HepG2 (cell line): ENCODE data around the gene RHD. TPM values are rescaled to one million over a fixed set of nuclear protein-coding genes. Genes with fewer than 3 reads are reported as not detected.

Experiments
- BHLHE40 ChIP-seq: IDR thresholded peaks from 2 replicates; pipeline ENCODE4 v1.6.1; 2011; ENCODE audit warnings: low read length, improper control_type of control experiment
- DRAP1 ChIP-seq: IDR thresholded peaks from 2 replicates; pipeline ENCODE4 v1.6.1; 2016; ENCODE audit warnings: missing genetic modification reagents, missing compliant biosample characterization
- E2F2 ChIP-seq: sonication (generic); formaldehyde crosslinking; IDR thresholded peaks from 2 replicates; pipeline ENCODE4 v1.4.0; 2020; ENCODE audit warnings: missing genetic modification reagents, borderline replicate concordance
- EED ChIP-seq: sonication (generic); formaldehyde crosslinking; IDR thresholded peaks from 2 replicates; pipeline ENCODE4 v1.5.0; 2020; ENCODE audit warnings: mild to moderate bottlenecking, missing genetic modification reagents
- FOXK1 ChIP-seq: sonication (generic); formaldehyde crosslinking; IDR thresholded peaks from 2 replicates; pipeline ENCODE4 v1.4.0; 2020; ENCODE audit warnings: low read depth, missing genetic modification reagents, borderline replicate concordance
- HOXA5 ChIP-seq: sonication (generic); formaldehyde crosslinking; IDR thresholded peaks from 2 replicates; pipeline ENCODE4 v1.4.0; 2020; ENCODE audit warnings: missing genetic modification reagents
- KDM5B ChIP-seq: sonication (generic); formaldehyde crosslinking; IDR thresholded peaks from 2 replicates; pipeline ENCODE4 v1.4.0; 2020; ENCODE audit warnings: missing genetic modification reagents, mild to moderate bottlenecking, borderline replicate concordance
- KLF16 ChIP-seq, 2 experiments: sonication (generic) in 1 of 2; formaldehyde crosslinking in 1 of 2; IDR thresholded peaks; 2 replicates each; pipeline versions ENCODE4 v1.6.1 to v1.8.0; 2016 to 2023; ENCODE audit warnings: missing genetic modification reagents in 2 of 2, missing compliant biosample characterization in 1 of 2
- MTERF4 ChIP-seq: sonication (generic); formaldehyde crosslinking; IDR thresholded peaks from 2 replicates; pipeline ENCODE4 v1.8.0; 2023; ENCODE audit warnings: mild to moderate bottlenecking, missing genetic modification reagents
- NFKB2 ChIP-seq: sonication (generic); formaldehyde crosslinking; IDR thresholded peaks from 2 replicates; pipeline ENCODE4 v1.4.0; 2020; ENCODE audit warnings: missing genetic modification reagents, borderline replicate concordance
- NFRKB ChIP-seq: fragments of 450-650 bp; IDR thresholded peaks from 2 replicates; pipeline ENCODE4 v1.6.1; 2017
- TGIF2 ChIP-seq: IDR thresholded peaks from 2 replicates; pipeline ENCODE4 v1.6.1; 2016; ENCODE audit warnings: control low read depth, missing compliant biosample characterization
- THAP9 ChIP-seq: sonication (generic); formaldehyde crosslinking; IDR thresholded peaks from 2 replicates; pipeline ENCODE4; 2020; ENCODE audit warnings: missing genetic modification reagents, mild to moderate bottlenecking, borderline replicate concordance
- TIGD3 ChIP-seq: sonication (generic); formaldehyde crosslinking; IDR thresholded peaks from 2 replicates; pipeline ENCODE4 v1.5.1; 2020; ENCODE audit warnings: mild to moderate bottlenecking, missing genetic modification reagents, borderline replicate concordance
- ZBTB21 ChIP-seq: sonication (generic); formaldehyde crosslinking; IDR thresholded peaks from 2 replicates; pipeline ENCODE4 v1.4.0; 2020; ENCODE audit warnings: missing genetic modification reagents
- ZNF235 ChIP-seq: sonication (generic); formaldehyde crosslinking; IDR thresholded peaks from 2 replicates; pipeline ENCODE4 v1.8.1; 2023; ENCODE audit warnings: mild to moderate bottlenecking, missing genetic modification reagents, borderline replicate concordance
- ZNF580 ChIP-seq: IDR thresholded peaks from 2 replicates; pipeline ENCODE4 v1.6.1; 2016; ENCODE audit warnings: low read depth, borderline replicate concordance
- ZNF616 ChIP-seq: sonication (generic); formaldehyde crosslinking; IDR thresholded peaks from 2 replicates; pipeline ENCODE4 v1.5.0; 2020; ENCODE audit warnings: low read depth, mild to moderate bottlenecking, missing genetic modification reagents
- ZNF761 ChIP-seq: sonication (generic); formaldehyde crosslinking; conservative IDR thresholded peaks from 2 replicates; pipeline ENCODE4 v1.4.0; 2020; ENCODE audit warnings: mild to moderate bottlenecking, missing genetic modification reagents
- ZSCAN21 ChIP-seq: sonication (generic); formaldehyde crosslinking; IDR thresholded peaks from 2 replicates; pipeline ENCODE4 v1.8.0; 2022; ENCODE audit warnings: mild to moderate bottlenecking, missing genetic modification reagents, moderate library complexity, borderline replicate concordance
- polyA plus RNA-seq, 8 experiments: library from polyadenylated mRNA; depleted of rRNA in 3 of 8; stranded (reverse) in 7 of 8; unstranded in 1 of 8; fragments of >200 nt; fragmentation: Illumina TruSeq in 4 of 8; extraction: Trizol in 4 of 8; gene quantifications; 2 replicates each; pipeline versions ENCODE4 v1.2.1 to v1.2.3, GENCODE V29; 2011 to 2016; ENCODE audit warnings: low read depth in 4 of 8, missing spikeins in 1 of 8, mixed read lengths in 1 of 8; ENCODE audit not compliant: insufficient read depth in 1 of 8
- total RNA-seq, 5 experiments: library from RNA; depleted of rRNA; stranded (reverse); fragments of >200 nt; fragmentation: Illumina TruSeq; extraction: Trizol; gene quantifications; 2 replicates each; pipeline ENCODE4 v1.2.3, GENCODE V29; 2016; ENCODE audit warnings: low read depth in 1 of 5

Gene RHD
- total and polyA plus RNA-seq, 2 of the 13 experiments (the other 11 are each of a cell fraction or from before 2014, with no cell fraction given), result not detected

GRCh38 chr1:25232027-25232865 is 40.1 kb upstream of the RHD start, which contains the start of gene SYF2 (continued):
- TF ChIP-seq ZNF580 (CRISPR knock-in tag), result peak; percentile 24; the same call in 1 of the 2 replicates
- TF ChIP-seq ZNF761 (CRISPR knock-in tag), result 0 out of 2 replicates have a peak, but pooled peaks have one; percentile 36
- peak; percentile 81; the same call in 1 of the 2 replicates for TF ChIP-seq NFKB2 (CRISPR knock-in tag)
- TF ChIP-seq KDM5B (CRISPR knock-in tag), result peak; percentile 42; the same call in 1 of the 2 replicates
- peak; percentile 56; the same call in 1 of the 2 replicates for TF ChIP-seq EED (CRISPR knock-in tag)
- peak; percentile 54 for TF ChIP-seq TGIF2
- TF ChIP-seq ZSCAN21 (CRISPR knock-in tag), result no peak
- peak; percentile 46; the same call in 1 of the 2 replicates for TF ChIP-seq HOXA5 (CRISPR knock-in tag)
- TF ChIP-seq MTERF4 (CRISPR knock-in tag), result no peak; the same call in 1 of the 2 replicates
- TF ChIP-seq KLF16 (CRISPR knock-in tag; IDR thresholded peaks at IDR 0.05), result peak in 1 of 2 experiments; percentile 23; a peak in 1 of 4 replicates
- peak; percentile 100 for TF ChIP-seq FOXK1
- TF ChIP-seq THAP9 (CRISPR knock-in tag), result peak; percentile 62; the same call in 1 of the 2 replicates
- 0 out of 2 replicates have a peak, but pooled peaks have one; percentile 63 for TF ChIP-seq TIGD3 (CRISPR knock-in tag)
- 0 out of 2 replicates have a peak, but pooled peaks have one; percentile 31 for TF ChIP-seq ZNF616 (CRISPR knock-in tag)
- TF ChIP-seq ZNF235 (CRISPR knock-in tag), result 0 out of 2 replicates have a peak, but pooled peaks have one; percentile 9
- TF ChIP-seq DRAP1 (CRISPR knock-in tag), result peak; percentile 79
- TF ChIP-seq BHLHE40, result peak; percentile 6; the same call in 1 of the 2 replicates
- peak; percentile 89 for TF ChIP-seq ZBTB21
- TF ChIP-seq NFRKB, result no peak
- 0 out of 2 replicates have a peak, but pooled peaks have one; percentile 28 for TF ChIP-seq E2F2 (CRISPR knock-in tag)
